Fibroblast of pulmonary artery (primary cell): Measurements from ENCODE around the gene FYB2.

Source experiments
- DNase-seq: peaks from one replicate; pipeline ENCODE4 v3.0.0-alpha.2; 2010; ENCODE audit warnings: low read depth
- H3K4me3 ChIP-seq: replicated peaks from 2 replicates; pipeline ENCODE4 v1.5.1; 2011; ENCODE audit warnings: low read depth, mild to moderate bottlenecking, control low read depth, low read length, moderate library complexity
- TF ChIP-seq, protein P1 (sequence below): IDR thresholded peaks from 2 replicates; pipeline ENCODE4 v1.5.1; 2011; ENCODE audit warnings: mild to moderate bottlenecking, control low read depth, low read length, inconsistent platforms; ENCODE audit errors: missing control alignments

The FYB2 gene

DNA sequence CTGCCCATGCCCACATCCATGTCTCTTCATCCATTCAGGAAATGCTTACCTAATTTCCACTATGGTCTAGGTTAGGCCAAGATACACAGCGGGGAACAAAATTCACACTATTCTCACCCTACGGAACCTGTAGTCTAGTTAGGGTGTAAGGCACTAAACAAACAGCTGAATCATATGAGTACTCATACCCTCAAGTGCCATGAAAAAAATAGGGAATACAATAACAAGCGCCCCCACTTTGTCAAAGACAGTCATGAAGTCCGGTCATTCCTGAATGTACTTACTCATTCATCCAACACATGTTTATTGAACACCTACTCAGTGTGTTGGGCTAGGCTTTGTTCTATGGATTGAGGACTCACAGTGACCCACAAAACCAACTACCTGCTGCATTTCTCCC lies 6.2 kb upstream of the FYB2 start:
- TF ChIP-seq, protein P1, sequence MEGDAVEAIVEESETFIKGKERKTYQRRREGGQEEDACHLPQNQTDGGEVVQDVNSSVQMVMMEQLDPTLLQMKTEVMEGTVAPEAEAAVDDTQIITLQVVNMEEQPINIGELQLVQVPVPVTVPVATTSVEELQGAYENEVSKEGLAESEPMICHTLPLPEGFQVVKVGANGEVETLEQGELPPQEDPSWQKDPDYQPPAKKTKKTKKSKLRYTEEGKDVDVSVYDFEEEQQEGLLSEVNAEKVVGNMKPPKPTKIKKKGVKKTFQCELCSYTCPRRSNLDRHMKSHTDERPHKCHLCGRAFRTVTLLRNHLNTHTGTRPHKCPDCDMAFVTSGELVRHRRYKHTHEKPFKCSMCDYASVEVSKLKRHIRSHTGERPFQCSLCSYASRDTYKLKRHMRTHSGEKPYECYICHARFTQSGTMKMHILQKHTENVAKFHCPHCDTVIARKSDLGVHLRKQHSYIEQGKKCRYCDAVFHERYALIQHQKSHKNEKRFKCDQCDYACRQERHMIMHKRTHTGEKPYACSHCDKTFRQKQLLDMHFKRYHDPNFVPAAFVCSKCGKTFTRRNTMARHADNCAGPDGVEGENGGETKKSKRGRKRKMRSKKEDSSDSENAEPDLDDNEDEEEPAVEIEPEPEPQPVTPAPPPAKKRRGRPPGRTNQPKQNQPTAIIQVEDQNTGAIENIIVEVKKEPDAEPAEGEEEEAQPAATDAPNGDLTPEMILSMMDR, result no peak
- DNase-seq, result no peak
- H3K4me3 ChIP-seq, result no peak overlapping the region

GRCh38 chr1:56824938-56825337 lies 5.7 kb upstream of the FYB2 start:
- TF ChIP-seq, protein P1, result no peak
- no peak for DNase-seq
- no peak overlapping the region for H3K4me3 ChIP-seq

GRCh38 chr1:56824271-56824670 lies 5.1 kb upstream of the FYB2 start:
- no peak overlapping the region for H3K4me3 ChIP-seq
- TF ChIP-seq, protein P1, result no peak
- DNase-seq, result no peak

GRCh38 chr1:56821462-56821797 lies 2.2 kb upstream of the FYB2 start:
- DNase-seq, result peak; percentile 38
- H3K4me3 ChIP-seq, result no peak overlapping the region
- TF ChIP-seq, protein P1, result no peak

DNA sequence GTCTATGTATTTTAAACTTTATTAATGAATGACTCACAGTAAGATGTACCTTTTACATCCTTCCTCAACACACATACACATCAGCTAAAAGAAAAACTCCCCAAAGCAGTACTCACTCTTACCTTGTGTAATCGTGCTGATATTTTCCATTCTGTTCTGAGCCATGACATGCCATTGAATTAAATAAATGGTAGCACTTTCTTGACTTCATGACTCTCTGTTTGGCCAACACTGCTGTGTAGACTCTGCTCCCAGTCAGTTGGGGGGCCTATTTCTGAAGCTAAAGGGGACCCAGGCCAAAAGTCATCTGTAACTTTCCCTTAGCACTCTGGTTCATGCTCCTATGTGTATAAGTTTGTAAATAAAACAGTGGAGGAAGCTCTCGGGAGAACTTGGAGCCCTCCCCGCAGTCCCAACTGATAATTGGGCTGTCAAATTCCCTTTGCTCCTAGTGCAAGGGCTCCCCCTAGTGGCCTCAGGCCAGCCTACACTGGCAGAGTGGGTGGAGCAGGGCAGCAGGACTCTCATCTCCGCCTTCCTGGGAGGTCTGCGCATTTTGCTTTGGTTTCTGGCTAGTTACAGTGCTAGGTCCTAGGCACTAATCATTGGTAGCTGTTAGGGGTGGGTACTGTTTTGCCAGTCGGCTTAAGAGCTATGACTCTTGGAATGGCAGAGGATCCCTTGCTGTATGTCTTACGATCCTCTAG lies 1.7 kb upstream of the FYB2 start:
- H3K4me3 ChIP-seq, result no peak overlapping the region
- DNase-seq, result peak; percentile 78
- TF ChIP-seq, protein P1, result peak; percentile 99

GRCh38 chr1:56817716-56818463 lies 1.3 kb downstream of the FYB2 start:
- DNase-seq, result no peak
- TF ChIP-seq, protein P1, result no peak
- H3K4me3 ChIP-seq, result no peak overlapping the region
